H9 (cell line): Measurements from ENCODE around the gene IQCM. TPM values are rescaled to one million over a fixed set of nuclear protein-coding genes. Genes with fewer than 3 reads are reported as not detected.

ENCODE experiments used
- DNase-seq: peaks from one replicate; pipeline ENCODE4 v3.0.0-alpha.2; 2017
- H2AFZ ChIP-seq: one replicate; pipeline ENCODE4 v1.6.1; 2013; ENCODE audit warnings: mild to moderate bottlenecking, low read length, control low read depth, moderate library complexity
- H2AK5ac ChIP-seq: 2 replicates; pipeline ENCODE4 v1.6.1; 2013; ENCODE audit warnings: low read length, control low read depth, mixed read lengths; ENCODE audit not compliant: insufficient read length
- H2BK120ac ChIP-seq: one replicate; pipeline ENCODE4 v1.6.1; 2013; ENCODE audit warnings: low read depth, mild to moderate bottlenecking, low read length, control low read depth, inconsistent platforms; ENCODE audit not compliant: poor library complexity, severe bottlenecking
- H2BK12ac ChIP-seq: 2 replicates; pipeline ENCODE4 v1.6.1; 2013; ENCODE audit warnings: low read length, control low read depth, mixed read lengths, low read depth; ENCODE audit not compliant: insufficient read length
- H2BK15ac ChIP-seq: 2 replicates; pipeline ENCODE4 v1.6.1; 2013; ENCODE audit warnings: low read depth, low read length, control low read depth
- H2BK20ac ChIP-seq: one replicate; pipeline ENCODE4 v1.6.1; 2013; ENCODE audit warnings: low read depth, mild to moderate bottlenecking, low read length, control low read depth, inconsistent platforms; ENCODE audit not compliant: poor library complexity, severe bottlenecking
- H2BK5ac ChIP-seq: 2 replicates; pipeline ENCODE4 v1.6.1; 2013; ENCODE audit warnings: low read length, control low read depth, mixed read lengths; ENCODE audit not compliant: insufficient read length
- H3K14ac ChIP-seq: 2 replicates; pipeline ENCODE4 v1.6.1; 2013; ENCODE audit warnings: low read length, control low read depth; ENCODE audit not compliant: insufficient read depth
- H3K18ac ChIP-seq: 2 replicates; pipeline ENCODE4 v1.6.1; 2013; ENCODE audit warnings: low read depth, mild to moderate bottlenecking, mixed read lengths, low read length, control low read depth; ENCODE audit not compliant: insufficient read length
- H3K23ac ChIP-seq: 2 replicates; pipeline ENCODE4 v1.6.1; 2013; ENCODE audit warnings: low read length, control low read depth, mixed read lengths, low read depth; ENCODE audit not compliant: insufficient read length
- H3K23me2 ChIP-seq: 2 replicates; pipeline ENCODE4 v1.6.1; 2013; ENCODE audit warnings: low read depth, mild to moderate bottlenecking, mixed read lengths, low read length, control low read depth; ENCODE audit not compliant: insufficient read length, poor library complexity, severe bottlenecking
- H3K27ac ChIP-seq: 2 replicates; pipeline ENCODE4 v1.5.1; 2013; ENCODE audit warnings: low read length, control low read depth, mixed read lengths, low read depth; ENCODE audit not compliant: insufficient read length
- H3K27me3 ChIP-seq: 2 replicates; pipeline ENCODE4 v1.6.1; 2013; ENCODE audit warnings: low read length, control low read depth, inconsistent platforms; ENCODE audit not compliant: insufficient read depth
- H3K4ac ChIP-seq: 2 replicates; pipeline ENCODE4 v1.6.1; 2013; ENCODE audit warnings: low read depth, mild to moderate bottlenecking, control low read depth, inconsistent platforms, low read length, moderate library complexity
- H3K4me1 ChIP-seq: 2 replicates; pipeline ENCODE4 v1.6.1; 2013; ENCODE audit warnings: low read length, control low read depth, inconsistent platforms; ENCODE audit not compliant: insufficient read depth
- H3K4me2 ChIP-seq: 2 replicates; pipeline ENCODE4 v1.6.1; 2013; ENCODE audit warnings: low read length, control low read depth, mixed read lengths; ENCODE audit not compliant: insufficient read length, insufficient read depth
- H3K56ac ChIP-seq: 2 replicates; pipeline ENCODE4 v1.6.1; 2013; ENCODE audit warnings: low read depth, mild to moderate bottlenecking, mixed read lengths, low read length, control low read depth; ENCODE audit not compliant: insufficient read length
- H3K79me1 ChIP-seq: 2 replicates; pipeline ENCODE4 v1.6.1; 2013; ENCODE audit warnings: low read depth, mild to moderate bottlenecking, moderate library complexity, low read length, control low read depth, inconsistent platforms; ENCODE audit not compliant: insufficient read depth, poor library complexity, severe bottlenecking
- H3K79me2 ChIP-seq: 2 replicates; pipeline ENCODE4 v1.6.1; 2013; ENCODE audit warnings: low read length, control low read depth, inconsistent platforms; ENCODE audit not compliant: insufficient read depth
- H3K9ac ChIP-seq: 2 replicates; pipeline ENCODE4 v1.6.1; 2013; ENCODE audit warnings: low read length, control low read depth, mixed read lengths; ENCODE audit not compliant: insufficient read length; ENCODE audit errors: extremely low read depth
- H3K9me3 ChIP-seq: one replicate; pipeline ENCODE4 v1.6.1; 2013; ENCODE audit warnings: low read depth, low read length, inconsistent platforms; ENCODE audit not compliant: control insufficient read depth
- H3T11ph ChIP-seq: one replicate; pipeline ENCODE4 v1.6.1; 2013; ENCODE audit warnings: mild to moderate bottlenecking, low read length, control low read depth, inconsistent platforms
- H4K20me1 ChIP-seq: one replicate; pipeline ENCODE4 v1.6.1; 2013; ENCODE audit not compliant: control insufficient read depth, insufficient read length, insufficient read depth
- H4K5ac ChIP-seq: 2 replicates; pipeline ENCODE4 v1.6.1; 2013; ENCODE audit warnings: low read depth, mild to moderate bottlenecking, mixed read lengths, low read length, control low read depth; ENCODE audit not compliant: insufficient read length
- H4K8ac ChIP-seq: replicated peaks from 2 replicates; pipeline ENCODE4 v1.6.1; 2013; ENCODE audit warnings: low read length, control low read depth, mixed read lengths, low read depth; ENCODE audit not compliant: insufficient read length
- H4K91ac ChIP-seq: 2 replicates; pipeline ENCODE4 v1.6.1; 2013; ENCODE audit warnings: low read depth, mild to moderate bottlenecking, moderate library complexity, mixed read lengths, low read length, control low read depth; ENCODE audit not compliant: insufficient read length
- H3K27ac Mint-ChIP-seq, 3 experiments: 2 replicates in 2 of 3; 3 replicates in 1 of 3; pipeline ENCODE4 v1.8.0; 2020 to 2021; ENCODE audit warnings: mixed read lengths in 3 of 3, mild to moderate bottlenecking in 1 of 3, moderate library complexity in 1 of 3
- H3K27me3 Mint-ChIP-seq: 2 replicates; pipeline ENCODE4 v1.8.0; 2021; ENCODE audit warnings: low read depth, mild to moderate bottlenecking, moderate library complexity, mixed read lengths
- H3K36me3 Mint-ChIP-seq, 3 experiments: 2 replicates in 2 of 3; 3 replicates in 1 of 3; pipeline ENCODE4 v1.8.0; 2020 to 2021; ENCODE audit warnings: low read depth in 3 of 3, mixed read lengths in 3 of 3; ENCODE audit not compliant: insufficient read depth in 1 of 3
- H3K4me1 Mint-ChIP-seq, 2 experiments: 2 replicates each; pipeline ENCODE4 v1.8.0; 2020; ENCODE audit warnings: mixed read lengths in 2 of 2
- H3K4me3 Mint-ChIP-seq, 2 experiments: 2 replicates in 1 of 2; 3 replicates in 1 of 2; pipeline ENCODE4 v1.8.0; 2020 to 2021; ENCODE audit warnings: mild to moderate bottlenecking in 2 of 2, mixed read lengths in 2 of 2, moderate library complexity in 1 of 2
- H3K9me3 Mint-ChIP-seq, 2 experiments: 2 replicates in 1 of 2; 3 replicates in 1 of 2; pipeline ENCODE4 v1.8.0; 2020; ENCODE audit warnings: mild to moderate bottlenecking in 2 of 2, mixed read lengths in 2 of 2, moderate library complexity in 1 of 2
- WGBS: extraction: QIAGEN DNeasy Blood & Tissue Kit; methylation state at CpG from one replicate; pipeline ENCODE4 v1.1.7; 2013; ENCODE audit warnings: missing lambda C conversion rate, low lambda C conversion rate, mixed read lengths; ENCODE audit not compliant: insufficient read length; ENCODE audit errors: extremely low coverage; 5-methylcytosine and 5-hydroxymethylcytosine counted together
- total RNA-seq: library from RNA; stranded (reverse); gene quantifications from 2 replicates; pipeline ENCODE4 v1.2.1, GENCODE V29; 2021
- TF ChIP-seq, protein P1 (sequence below): fragments of 200-600 bp; sonication (generic); conservative IDR thresholded peaks from 3 replicates; pipeline ENCODE4 v1.8.0; 2021; ENCODE audit warnings: antibody characterized with exemption, mild to moderate bottlenecking

The IQCM gene
- total RNA-seq, 1 experiment from 2014 or later = 0.15 TPM

DNA sequence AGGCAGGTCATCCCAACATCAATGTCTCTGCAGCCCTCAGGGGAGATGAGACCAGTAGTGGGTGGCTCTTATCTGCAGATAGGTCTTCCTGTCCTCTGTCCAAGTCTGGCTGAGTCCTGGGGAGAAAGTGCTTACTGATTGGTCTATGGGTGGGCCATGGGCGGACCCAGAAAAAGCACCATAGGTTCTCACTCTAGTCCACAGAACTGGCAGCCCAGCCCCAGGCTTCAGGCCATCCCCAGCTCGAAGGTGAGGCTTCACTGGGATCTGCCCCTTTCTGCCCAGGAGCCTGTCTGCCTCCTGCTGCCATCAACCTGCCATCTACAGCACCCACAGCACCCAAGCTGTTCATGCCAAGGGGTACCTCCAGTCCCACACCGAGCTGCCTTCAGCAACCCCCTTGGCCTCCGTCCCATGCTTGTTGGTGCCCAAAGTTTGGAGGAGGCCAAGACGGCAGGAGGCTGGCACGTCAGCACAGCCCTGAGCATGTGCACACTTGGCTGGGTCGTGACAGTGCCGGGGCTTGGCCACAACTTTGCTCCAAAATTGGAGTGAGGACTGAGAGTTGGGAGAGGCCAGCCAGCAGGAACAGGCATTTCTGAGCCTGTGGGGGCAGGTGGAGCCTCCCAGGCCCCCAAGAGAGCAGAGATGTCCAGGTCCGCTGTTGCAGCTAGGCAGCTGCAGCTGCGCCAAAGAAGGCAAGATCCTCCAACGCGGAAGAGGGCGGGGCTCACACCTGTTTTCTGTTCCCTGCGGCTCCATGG lies 99.6 kb downstream of the IQCM start:
- Histone ChIP-seq H2BK20ac (no peak overlapping the region), H2BK12ac (no peak overlapping the region), H3K27ac (no peak overlapping the region), H3K18ac (no peak overlapping the region), H3K27me3 (no peaks in the 10 kb centered on the region), H2BK15ac (no peak overlapping the region), H2AFZ (no peak overlapping the region), H3K56ac (no peak overlapping the region), H3K4ac (no peak overlapping the region), H3T11ph (no peak overlapping the region), H4K8ac (no peak overlapping the region), H4K20me1 (no peaks in the 10 kb centered on the region), H4K91ac (no peak overlapping the region), H3K79me1 (no peaks in the 10 kb centered on the region), H2BK5ac (no peak overlapping the region), H3K14ac (no peak overlapping the region), H3K79me2 (no peaks in the 10 kb centered on the region), H2BK120ac (no peak overlapping the region), H3K4me1 (no peaks in the 10 kb centered on the region), H2AK5ac (no peak overlapping the region), H3K23ac (no peak overlapping the region), H4K5ac (no peak overlapping the region), H3K9ac (no peak overlapping the region), H3K4me2 (no peak overlapping the region), H3K9me3 (no peaks in the 10 kb centered on the region), H3K23me2 (no peaks in the 10 kb centered on the region)
- Mint-ChIP-seq H3K27ac (no peak overlapping the region), H3K36me3 (peaks cover 1 to 11% (median 5%) of the 10 kb centered on the region in 3 experiments; a peak in 3 of 7 replicates), H3K4me1 (peaks cover 4 to 6% of the 10 kb centered on the region in 2 experiments), H3K27me3 (no peaks in the 10 kb centered on the region), H3K9me3 (peaks cover 5% of the 10 kb centered on the region in 2 experiments; a peak in 3 of 5 replicates), H3K4me3 (no peak overlapping the region)
- DNase-seq = no peak
- no CpG with 5 or more reads among the region's 14 CpGs for WGBS
- TF ChIP-seq, protein P1, sequence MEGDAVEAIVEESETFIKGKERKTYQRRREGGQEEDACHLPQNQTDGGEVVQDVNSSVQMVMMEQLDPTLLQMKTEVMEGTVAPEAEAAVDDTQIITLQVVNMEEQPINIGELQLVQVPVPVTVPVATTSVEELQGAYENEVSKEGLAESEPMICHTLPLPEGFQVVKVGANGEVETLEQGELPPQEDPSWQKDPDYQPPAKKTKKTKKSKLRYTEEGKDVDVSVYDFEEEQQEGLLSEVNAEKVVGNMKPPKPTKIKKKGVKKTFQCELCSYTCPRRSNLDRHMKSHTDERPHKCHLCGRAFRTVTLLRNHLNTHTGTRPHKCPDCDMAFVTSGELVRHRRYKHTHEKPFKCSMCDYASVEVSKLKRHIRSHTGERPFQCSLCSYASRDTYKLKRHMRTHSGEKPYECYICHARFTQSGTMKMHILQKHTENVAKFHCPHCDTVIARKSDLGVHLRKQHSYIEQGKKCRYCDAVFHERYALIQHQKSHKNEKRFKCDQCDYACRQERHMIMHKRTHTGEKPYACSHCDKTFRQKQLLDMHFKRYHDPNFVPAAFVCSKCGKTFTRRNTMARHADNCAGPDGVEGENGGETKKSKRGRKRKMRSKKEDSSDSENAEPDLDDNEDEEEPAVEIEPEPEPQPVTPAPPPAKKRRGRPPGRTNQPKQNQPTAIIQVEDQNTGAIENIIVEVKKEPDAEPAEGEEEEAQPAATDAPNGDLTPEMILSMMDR = no peak
